HG03039 (cell line): Measurements from ENCODE around the gene RGS12.

Source experiments
- ATAC-seq: cut with Tn5 transposase; IDR thresholded peaks from one replicate; pipeline ENCODE4 v1.9.1; 2021; ENCODE audit warnings: mild to moderate bottlenecking, moderate library complexity; ENCODE audit not compliant: unreplicated experiment

The RGS12 gene

DNA sequence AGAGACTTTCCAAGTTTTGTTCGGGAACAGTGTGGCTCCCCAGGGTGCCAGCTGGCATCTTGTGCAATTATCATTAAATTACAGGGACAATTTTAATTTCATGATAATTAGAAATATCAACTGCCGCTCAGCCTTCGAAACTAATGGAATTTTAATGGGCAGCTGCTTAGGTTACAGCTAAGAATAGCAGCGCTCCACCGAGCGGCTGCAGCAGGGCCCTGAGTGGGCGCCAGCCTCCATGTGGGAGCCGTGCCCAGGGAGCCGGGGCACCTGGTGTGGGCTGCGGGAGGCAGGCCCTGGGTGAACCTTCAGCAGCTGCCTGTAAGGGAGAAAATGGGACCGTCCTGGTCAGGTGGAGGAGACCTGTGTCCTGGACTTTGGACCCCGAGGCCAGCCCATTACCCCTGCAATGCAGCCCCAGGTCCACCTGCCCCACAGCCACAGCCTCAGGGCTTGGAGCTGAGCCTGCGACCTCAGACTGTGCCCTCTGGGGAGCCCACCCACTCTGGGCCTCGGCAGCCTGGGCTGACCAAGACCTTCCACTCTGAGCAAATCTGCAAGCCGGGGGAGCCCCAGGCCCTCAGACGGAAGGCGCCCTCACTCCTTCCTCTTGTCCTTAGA lies 22.7 kb upstream of the RGS12 start:
- ATAC-seq = no peak

DNA sequence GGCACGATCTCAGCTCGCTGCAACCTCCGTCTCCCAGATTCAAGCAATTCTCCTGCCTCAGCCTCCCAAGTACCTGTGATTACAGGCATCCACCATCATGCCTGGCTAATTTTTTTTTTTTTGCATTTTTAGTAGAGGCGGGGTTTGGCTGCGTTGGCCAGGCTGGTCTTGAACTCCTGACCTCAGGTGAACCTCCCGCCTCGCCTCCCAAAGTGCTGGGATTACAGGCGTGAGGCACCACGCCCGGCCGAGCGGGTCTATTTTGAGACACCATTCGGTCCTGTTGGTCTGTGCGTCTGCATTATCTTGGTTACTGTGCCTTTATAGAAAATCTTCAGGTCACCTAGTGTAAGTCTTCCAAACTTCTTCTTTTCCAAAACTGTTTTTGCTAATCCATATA lies 21.7 kb upstream of the RGS12 start:
- ATAC-seq = no peak

DNA sequence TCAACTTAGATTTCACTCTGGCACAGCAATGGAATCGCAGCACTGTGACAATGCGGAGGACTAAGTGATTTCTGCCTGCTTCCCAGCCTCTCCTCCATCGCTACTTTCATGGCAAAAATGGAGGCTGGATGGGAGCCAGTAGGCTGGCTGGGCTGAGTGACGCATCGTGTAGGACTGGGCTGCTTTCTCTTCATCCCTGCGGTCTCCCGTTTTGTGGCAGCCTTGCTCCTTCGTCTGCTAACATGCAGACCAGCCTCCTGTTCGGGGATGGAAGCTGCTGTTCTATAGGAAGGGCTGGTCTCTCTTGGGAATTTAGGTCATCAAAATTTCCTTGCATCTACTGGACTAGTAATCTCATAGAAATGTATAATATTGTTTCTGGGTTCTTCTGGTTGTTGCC lies 15.8 kb upstream of the RGS12 start:
- ATAC-seq = no peak

DNA sequence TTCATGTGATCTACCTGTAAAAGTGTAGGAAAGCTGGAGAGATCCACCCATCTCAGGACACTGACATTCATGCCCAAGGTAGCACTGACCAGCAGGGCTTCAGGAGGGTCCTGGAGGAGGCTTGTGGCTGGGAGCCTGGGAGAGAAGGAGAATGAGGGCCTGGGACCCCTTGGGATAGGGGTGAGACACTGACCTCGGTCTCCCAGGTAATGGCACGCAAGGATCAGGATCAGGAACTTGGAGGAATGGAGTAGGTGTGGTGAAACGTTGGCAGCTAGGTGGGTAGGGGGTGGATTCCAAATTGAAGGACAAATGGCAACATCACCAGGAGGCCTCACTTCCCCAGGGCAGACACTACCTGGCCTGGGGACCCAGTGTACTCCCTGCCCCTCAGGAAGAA lies 12.4 kb upstream of the RGS12 start:
- no peak for ATAC-seq

DNA sequence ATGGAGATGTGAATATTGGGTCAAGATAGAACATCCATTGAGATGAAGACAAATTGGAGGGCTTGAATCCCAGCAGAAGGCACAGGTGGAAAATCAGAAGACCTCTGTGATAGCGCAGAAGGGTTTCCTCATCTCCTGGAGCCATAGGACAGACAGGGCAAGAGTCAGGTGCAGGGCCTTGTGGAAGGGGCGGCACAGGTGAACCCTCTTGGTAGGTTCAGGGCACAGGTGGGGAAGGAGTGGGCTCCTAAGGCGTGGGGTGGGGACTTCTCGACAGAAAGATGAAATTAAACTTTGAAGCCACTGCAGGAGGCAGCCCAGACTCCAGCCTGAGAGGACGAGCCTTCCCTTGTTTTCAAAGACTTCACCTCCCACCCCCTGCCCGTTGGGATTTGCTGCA lies 9.3 kb upstream of the RGS12 start:
- no peak for ATAC-seq

DNA sequence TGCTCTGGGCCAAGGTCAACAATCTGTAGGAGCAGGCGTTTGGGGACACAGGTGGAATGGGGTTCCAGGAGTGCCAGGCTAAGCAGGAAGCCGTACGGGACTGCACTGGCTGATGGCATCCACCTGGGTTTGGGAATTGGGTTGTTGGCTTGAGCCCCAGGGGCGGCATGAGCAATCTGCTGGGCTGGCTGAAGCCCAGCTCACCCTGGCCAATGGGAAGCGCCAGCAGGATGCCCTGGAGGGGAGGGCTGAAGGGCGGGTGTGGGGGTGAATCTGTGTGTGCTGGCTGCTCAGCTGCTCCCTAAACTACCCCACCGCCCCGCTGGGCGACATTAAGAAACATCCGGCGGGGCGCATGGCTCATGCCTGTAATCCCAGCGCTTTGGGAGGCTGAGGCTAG lies 8.9 kb upstream of the RGS12 start:
- no peak for ATAC-seq

DNA sequence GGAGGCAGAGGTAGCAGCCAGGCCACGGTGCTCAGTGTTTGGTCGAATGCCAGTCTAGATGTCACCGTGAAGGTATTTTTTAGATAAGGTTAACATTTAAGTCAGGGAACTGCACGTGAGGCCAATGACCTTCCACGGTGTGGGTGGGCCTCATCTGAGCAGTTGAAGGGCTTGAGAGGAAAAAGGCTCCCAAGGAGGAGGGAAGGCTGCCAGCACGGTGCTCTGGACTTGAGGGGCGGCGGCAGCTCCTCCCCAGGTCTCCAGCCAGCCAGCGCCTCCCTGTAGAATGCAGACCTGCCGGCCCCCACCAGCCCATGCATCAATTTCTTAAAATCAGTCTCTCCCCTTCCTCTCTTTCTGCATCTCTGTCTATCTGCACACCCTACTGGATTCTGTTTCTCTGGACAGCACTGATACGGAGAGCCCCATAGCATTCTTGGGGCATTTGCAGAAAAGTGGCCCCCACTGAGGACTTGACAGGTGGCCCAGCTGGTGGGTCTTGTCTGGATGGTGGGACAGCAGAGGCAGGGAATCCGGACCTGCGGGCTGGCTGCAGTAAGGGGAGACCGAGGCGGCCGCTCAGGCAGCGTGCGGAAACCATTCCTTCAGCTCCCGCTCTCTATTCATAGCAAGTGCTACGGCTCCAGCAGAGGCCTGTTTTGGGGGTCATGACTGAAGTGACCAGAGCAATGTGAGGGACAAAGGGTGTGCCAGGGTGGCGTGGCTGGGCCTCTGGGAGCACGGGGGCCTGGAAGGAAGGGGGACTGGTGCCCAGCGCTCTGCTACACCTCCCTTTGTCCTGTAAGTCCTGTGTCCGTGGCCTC lies 7.9 kb upstream of the RGS12 start:
- no peak for ATAC-seq

DNA sequence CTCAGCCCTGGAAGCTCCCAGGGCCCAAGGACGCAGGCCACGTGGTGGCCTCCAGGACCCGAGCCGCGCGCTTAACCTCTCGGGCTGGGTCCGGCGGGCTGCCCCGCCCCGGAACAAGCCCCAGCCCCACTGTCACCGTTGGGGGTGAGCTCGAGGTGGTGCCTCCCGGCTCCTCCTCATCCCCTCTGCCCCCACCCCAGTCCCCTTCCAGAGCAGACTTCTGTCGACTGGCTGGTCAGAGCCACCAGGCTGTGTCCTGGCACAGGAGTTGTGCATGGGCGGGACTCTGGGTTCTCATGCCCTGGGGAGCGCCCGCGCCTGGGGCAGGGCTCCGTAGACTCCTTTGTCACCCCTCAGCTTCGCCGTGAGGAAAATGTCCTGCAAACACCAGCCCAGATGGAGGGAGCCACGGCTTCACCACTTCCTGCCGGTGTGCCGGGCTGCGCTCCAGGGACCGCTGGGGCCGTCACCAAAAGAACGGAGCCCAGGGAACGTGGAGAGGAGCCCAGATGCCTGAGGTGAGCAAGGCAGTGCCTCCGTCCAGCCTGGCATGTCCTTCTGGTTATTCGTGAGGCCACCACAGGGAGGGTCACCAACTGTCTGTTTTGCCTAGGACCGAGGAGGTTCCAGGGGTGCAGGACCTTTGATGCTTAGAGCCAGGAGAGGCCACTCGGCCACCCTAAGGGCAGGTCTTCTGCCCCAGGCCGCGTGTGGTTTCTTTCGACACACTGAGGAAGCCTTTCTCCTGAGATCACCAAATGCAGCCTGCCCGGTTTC lies 7.1 kb upstream of the RGS12 start:
- ATAC-seq = peak; percentile 70

DNA sequence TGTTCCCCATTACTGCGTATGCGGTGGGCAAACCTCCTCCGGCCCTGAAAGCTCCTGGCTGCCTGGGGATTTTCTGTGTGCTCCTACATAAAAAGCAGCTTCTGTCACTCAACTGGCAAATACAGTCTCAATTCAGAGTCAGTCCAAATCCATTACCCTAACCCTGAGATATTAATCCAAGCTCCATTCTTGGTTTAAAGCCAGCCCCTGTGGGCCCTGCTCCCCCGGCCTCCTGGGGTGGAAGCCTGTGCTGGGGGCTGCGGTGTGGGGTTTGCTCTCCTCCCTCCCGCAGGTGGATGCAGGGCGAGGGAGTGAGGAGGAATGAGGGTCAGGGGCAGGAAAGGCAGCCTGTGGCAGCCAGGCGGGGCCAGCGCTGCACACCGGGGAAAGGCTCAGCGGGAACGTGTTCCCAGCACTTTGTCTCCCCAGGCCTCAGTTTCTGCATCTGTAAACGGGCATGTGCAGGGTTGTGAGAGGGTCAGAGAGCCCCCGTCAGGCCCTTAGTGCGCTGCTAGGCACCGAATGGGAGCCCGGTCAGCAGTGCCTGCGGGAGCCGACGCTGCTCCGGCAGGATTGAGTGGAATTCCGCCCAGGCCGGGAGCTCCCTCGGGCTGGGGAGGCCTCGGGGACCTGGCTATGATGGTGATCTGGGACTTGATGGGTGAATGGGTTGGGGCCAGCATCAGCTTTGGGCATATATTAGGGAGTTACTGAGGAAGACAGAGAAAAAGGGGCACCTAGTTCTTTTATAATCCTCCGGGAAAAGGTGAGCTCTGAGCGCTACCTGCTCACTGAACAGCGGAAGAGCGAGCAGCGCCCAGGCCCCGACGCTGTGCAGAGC lies 6.3 kb upstream of the RGS12 start:
- ATAC-seq = no peak

DNA sequence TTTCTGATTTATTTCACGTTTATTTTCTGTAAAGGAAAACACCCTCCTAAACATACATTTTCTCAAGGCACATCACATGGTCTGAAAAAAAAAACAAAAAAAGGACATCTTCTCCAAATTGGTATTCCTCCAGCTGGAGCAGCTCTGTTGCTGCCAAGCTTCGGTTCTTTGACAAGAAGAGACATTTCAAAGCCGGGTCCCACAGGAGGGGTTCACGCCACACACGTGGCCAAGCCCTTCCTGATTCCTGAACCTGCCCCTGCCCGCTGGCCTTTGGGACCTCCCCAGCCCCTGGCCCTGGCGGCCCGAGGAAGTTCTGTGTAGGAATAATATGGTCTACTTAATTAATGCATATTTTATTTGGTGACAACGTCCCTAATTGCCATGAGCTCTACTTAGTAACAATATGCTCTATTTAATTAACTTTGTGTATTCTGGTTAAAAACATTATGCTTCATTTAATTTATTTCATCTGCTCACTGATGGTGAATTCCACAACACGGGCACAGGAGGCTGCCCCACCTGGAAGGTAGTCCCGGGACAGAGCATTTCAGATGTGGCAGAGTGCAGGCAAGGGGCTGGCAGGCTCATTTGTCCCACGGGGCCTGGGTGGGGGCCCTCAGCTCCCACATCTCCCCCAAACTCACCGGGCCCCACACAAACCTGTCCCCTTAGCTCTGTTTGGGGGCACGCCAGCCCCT lies 5.4 kb upstream of the RGS12 start:
- no peak for ATAC-seq

DNA sequence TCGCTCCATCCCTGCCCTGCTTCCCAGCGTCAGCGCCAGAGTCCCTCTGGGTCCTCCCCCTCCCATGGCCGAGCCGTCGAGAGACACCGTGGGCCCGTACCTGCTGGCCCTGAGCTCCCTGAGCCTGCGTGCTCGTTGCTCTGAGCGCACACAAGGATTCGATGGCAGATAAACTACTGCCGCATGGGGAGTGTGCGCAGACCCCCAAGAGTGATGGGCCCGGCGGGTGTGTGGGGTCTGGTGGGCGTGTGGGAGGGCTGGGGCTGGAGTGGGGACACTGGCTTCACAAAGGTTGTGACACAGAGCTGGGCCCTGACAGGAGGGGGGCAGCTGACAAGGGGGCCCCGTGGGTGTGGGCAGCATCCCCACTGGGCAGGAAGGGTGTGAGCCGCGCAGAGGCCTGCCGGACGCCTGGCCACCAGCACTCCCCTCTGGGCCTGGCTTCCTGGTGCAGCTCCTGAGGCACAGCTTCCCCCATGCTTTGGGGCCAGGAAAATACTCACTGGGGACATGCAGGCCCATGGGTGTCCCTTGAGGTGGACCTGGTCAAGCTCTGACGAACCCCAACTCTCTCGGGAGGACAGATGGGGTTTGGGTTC lies 4.8 kb upstream of the RGS12 start:
- ATAC-seq = no peak

DNA sequence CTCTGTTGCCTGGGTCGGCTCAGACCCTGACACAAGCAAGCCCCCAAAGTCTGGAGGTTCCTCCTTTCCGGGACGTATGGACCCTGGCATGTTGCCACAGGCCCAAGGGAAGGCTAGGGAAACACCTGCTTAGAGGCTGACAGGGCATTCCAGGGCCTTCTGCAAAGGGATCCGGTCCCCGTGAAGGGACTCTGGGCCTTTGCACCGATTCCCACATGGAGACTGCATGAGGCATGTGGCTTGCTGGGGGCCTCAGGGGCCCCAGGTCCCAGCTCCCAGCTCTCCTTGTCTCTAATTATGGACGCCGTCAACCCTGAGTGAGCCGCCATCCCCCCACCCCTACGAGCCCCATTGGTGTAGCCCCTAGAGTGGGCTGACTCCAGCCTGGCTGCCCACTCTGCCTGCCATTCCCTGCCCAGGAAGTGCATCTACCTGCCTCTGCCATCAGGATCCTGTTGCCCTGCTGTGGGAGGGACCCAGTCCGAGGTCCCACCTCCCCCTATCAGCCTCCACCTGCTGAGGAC lies 4.2 kb upstream of the RGS12 start:
- no peak for ATAC-seq

DNA sequence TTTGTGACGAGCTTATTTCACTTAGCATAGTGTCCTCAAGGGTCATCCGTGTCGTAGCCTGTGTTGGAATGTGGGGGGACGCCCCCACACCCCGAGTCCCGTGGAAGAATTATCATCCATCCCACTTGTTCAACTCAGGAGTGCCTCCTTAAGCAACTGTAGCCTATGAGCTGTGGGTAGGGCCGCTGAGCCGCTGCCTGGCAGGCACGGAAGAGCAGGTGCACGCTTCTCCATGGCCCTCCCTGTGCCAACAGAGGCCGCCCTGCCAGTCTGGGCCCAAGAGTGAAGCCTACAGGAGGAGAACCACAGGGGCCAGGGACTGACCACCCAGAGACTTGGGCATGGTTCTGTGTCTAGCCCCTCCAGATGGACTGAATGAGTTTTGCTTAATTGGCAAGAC lies 2.3 kb upstream of the RGS12 start:
- ATAC-seq = no peak

DNA sequence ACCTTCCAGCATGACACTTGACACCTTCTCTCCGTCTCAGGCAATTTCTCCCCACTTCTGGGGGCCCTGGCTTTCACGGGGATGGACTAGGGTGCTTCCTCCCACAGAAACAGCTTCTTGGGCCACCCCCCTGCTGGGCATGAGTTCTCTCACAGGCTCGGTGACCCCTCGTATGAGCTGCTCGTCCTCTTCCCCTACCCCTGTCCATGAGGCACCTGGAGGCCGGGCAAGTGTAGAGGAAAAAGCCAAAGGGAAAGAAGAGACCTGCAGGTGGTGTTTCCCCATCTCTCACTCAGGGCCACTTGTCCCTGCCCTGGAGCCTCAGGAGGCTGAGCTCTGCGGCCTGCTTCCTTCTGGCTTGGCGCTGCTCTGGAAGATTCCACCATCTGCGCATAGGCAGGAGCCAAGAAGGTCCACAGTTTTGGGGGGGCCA lies 1.9 kb upstream of the RGS12 start:
- no peak for ATAC-seq

DNA sequence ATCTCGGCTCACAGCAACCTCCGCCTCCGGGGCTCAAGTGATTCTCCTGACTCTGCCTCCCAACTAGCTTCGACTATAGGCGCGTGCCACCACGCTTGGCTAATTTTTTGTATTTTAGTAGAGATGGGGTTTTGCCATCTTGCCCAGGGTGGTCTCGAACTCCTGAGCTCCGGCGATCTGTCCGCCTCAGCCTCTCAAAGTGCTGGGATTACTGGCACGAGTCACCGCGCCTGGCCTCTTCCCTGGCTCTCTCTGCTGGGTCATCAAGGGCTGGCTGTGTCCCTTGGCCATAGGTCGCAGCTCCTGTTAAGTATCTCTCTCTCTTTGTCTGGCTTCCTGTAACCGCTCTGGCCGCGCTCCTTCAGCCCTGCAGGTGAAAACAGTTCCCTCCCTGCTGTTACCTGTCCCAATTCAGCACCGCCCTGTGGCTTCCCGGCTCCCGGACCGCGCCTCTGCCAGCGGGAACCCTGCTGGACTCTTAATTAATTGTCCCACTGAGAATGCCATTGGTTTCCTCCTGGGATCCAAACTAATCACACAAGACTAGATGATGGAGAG lies 1.3 kb upstream of the RGS12 start:
- no peak for ATAC-seq

DNA sequence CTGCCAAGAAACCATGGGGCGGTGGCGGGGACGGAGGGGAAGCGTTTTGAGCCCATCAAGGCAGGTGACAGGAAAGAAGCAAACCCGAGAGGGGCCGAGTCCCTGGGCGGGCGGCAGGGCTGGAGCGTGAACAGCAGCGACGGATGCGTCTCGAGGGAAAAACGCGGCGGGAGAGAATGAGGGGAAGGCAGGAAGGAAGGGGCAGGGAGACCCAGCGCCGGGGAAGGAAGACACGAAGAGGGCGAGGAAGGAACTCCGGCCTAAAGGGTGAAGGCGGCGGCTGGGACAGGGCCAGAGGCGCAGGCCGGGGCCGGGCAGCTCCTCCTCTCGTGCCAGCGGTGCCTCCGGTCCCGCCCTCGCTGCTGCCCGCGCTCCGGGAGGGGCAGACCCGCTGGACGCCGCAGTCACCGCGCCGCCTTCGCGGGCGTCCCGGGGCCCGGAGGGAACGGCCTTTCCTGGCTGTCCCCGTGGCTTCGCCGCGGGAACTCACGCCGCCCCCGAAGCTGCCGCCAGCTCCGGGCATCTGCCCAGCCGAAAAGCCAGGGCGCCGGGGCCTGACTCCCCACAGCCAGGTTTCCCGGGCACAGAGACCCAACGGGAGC lies 751 bp upstream of the RGS12 start:
- peak; percentile 18 for ATAC-seq

DNA sequence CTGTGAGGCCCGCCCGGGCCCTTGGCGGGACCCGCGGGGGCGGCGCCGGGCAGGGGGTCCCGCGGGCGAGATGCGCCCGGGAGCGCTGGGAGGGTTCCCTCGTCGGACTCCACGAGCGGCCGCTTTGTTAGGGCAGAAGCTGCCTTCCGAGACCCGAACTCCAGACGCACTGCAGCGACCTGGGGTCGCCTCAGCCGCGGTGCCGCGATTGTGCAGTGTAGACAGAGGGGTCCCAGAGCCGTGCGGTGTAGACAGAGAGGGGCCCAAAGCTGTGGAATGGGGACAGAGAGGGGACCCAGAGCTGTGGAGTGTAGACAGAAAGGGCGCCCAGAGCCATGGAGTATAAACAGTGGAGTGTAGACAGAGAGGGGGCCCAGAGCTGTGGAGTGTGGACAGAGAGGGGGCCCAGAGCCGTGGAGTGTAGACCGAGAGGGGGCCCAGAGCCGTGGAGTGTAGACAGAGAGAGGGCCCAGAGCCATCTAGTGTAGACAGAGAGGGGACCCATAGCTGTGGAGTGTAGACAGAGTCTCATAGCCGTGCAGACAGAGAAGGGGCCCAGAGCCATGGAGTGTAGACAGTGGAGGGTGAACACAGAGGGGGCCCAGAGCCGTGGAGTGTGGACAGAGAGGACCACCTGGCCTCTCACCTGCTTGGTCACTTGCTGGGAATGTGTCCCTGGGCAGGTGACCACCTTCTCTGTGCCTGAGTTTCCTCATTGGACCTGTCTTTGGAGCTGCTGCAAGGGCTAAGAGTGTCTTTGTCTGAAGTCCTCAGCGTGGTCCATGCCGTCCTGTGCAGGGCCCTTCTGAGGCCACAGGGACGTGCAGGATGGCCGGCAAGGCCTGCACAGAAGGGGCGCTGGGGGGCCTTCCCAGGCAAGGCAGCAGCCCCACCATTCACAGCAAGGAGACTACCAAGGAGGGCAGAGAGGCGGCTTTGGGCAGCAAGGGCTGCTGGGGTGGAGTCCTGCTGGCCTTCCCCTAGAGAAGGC lies 875 bp downstream of the RGS12 start:
- ATAC-seq = no peak
